ENCODE data around the gene TMPRSS3.

DNA sequence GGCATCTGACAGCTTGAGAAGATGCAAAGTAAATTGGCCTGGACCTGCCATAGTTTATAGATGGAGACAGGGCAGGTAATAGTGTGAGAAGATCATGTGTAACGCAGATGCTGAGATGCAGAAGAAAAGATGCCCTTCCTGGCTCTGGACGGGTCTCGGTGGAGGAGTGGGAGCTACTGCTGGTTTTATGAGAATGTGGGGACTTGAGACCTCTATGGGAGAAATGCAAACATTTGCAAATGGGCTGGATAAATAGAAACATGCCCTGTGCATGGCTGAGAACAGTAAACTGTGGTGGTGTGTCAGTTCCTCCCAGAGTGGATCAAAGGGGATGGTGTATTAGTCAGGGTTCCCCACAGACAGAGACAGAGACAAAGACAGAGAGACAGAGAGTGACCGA is 29.7 kb upstream of the TMPRSS3 start:
- TF ChIP-seq, protein P1, sequence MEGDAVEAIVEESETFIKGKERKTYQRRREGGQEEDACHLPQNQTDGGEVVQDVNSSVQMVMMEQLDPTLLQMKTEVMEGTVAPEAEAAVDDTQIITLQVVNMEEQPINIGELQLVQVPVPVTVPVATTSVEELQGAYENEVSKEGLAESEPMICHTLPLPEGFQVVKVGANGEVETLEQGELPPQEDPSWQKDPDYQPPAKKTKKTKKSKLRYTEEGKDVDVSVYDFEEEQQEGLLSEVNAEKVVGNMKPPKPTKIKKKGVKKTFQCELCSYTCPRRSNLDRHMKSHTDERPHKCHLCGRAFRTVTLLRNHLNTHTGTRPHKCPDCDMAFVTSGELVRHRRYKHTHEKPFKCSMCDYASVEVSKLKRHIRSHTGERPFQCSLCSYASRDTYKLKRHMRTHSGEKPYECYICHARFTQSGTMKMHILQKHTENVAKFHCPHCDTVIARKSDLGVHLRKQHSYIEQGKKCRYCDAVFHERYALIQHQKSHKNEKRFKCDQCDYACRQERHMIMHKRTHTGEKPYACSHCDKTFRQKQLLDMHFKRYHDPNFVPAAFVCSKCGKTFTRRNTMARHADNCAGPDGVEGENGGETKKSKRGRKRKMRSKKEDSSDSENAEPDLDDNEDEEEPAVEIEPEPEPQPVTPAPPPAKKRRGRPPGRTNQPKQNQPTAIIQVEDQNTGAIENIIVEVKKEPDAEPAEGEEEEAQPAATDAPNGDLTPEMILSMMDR (IDR thresholded peaks at IDR 0.05), result no peak
- no peak for TF ChIP-seq POLR2A (IDR thresholded peaks at IDR 0.05)

Data from heart left ventricle (tissue), 13 donors.